GM19372 (cell line): Measurements from ENCODE around the gene KCNQ4.

Experiments
- ATAC-seq: cut with Tn5 transposase; IDR thresholded peaks from one replicate; pipeline ENCODE4 v1.9.1; 2021; ENCODE audit warnings: mild to moderate bottlenecking, low read depth, moderate library complexity; ENCODE audit not compliant: unreplicated experiment

Gene KCNQ4

DNA sequence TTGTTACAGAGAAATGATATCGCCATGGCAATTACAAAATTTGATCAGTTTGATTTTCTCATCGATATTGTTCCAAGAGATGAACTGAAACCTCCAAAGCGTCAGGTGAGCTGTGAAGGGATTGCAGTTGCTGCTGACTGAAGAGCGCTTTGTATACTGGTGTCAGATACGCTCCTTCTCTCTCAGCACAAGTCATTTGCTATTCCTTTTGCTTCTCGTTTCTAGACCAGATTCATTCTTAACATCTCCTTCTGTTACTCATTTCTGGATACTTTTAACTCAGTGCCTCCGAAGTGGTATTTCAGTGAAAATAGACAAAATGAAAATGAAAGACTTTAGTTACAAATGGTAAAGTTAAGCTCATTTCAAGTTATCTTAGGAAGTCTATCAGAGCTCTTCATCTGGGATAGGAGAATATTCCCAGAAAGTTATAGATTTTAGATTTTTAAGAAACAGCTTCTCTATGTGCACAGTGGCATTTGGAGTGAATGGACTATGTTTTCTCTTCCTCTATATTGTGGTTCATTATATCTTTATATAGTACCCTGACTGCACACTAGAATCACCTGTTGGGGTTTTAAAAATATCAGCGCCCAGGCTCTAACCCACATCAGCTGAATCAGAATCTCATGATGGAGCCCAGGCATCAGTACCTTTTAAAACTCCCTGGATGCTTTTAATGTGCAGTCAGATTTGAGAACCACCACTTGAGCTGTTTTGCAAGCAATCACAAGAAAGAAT lies 30.3 kb upstream of the KCNQ4 start:
- ATAC-seq = no peak

GRCh38 chr1:40754201-40754600 lies 29.4 kb upstream of the KCNQ4 start:
- ATAC-seq = no peak

GRCh38 chr1:40755067-40755466 lies 28.5 kb upstream of the KCNQ4 start:
- no peak for ATAC-seq

GRCh38 chr1:40756523-40756922 lies 27.1 kb upstream of the KCNQ4 start:
- ATAC-seq = no peak

DNA sequence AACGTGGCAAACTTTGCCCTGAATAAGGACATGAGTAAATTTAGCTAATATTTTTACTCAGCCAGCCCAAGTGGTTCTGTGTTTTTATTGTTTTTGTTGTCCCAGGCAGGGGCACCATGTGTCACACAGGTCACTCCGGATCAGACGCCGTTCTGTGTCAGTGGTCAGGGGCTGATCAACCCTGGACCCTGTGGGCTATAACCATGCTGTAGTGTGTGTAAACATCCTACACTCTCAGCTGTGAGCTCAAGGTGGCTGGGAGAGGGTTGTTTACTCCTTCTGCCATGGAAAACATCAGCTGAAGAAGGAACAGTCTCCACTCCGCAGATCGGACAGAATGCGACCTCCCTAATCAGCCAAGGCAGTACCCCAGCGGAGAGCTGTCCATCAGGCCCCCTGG lies 26.5 kb upstream of the KCNQ4 start:
- ATAC-seq = no peak

GRCh38 chr1:40758004-40758403 lies 25.6 kb upstream of the KCNQ4 start:
- ATAC-seq = no peak

DNA sequence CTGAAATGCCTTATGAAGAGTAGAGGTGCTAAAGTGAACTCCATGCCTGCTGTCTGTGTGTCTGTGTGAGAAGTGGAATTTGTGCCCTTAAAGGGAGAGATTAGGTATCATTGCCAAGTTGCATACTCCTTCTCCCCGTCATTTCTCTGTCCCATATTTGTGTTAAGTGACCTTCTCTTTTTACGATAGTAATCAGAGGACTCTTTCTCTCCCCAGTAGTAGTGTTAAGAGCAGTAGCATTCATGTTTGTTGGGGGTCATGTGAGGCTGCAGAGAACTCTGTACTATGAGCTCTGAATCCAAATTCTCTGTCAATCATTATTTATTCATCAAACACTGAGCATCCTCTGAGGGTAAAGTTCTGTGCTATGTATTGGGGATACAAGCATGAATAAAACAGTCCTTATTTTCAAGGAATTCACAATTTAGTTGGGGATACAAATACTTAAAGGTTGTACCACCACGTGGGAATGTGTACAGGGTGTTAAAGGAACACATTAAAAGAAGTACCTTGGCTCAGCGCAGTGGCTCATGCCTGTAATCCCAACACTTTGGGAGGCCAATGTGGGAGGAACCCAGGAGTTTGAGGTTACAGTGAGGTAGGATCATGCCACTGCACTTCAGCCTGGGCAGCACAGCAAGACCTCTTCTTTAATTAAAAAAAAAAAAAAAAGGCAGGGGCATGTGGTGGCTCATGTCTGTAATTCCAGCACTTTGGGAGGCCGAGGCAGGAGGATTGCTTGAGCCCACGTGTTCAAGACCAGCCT lies 24.8 kb upstream of the KCNQ4 start:
- no peak for ATAC-seq

GRCh38 chr1:40760984-40761383 lies 22.6 kb upstream of the KCNQ4 start:
- ATAC-seq = no peak

GRCh38 chr1:40762144-40762923 lies 21.3 kb upstream of the KCNQ4 start:
- no peak for ATAC-seq

- ATAC-seq = no peak
Measured at GRCh38 chr1:40763742-40764532, 19.6 kb upstream of the KCNQ4 start.

DNA sequence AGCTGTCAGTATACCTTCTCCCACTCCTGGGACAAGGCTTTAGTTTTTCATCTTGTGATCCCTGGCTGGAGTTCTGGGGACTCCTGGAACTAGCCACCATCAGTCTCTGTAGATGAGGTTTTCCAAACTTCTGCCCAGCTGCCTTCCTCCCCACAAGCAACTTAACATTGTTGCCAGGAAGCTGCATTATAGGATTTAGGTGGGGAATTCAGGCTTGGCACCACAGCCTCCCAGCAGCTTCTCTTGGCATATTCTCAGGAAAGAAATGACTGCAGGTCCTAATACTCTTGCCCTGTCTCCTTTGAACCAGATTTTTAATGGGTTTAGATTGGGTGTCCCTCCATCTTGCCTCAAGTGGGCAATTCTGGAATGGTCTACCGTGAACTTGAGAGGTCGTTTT lies 18.6 kb upstream of the KCNQ4 start:
- no peak for ATAC-seq

DNA sequence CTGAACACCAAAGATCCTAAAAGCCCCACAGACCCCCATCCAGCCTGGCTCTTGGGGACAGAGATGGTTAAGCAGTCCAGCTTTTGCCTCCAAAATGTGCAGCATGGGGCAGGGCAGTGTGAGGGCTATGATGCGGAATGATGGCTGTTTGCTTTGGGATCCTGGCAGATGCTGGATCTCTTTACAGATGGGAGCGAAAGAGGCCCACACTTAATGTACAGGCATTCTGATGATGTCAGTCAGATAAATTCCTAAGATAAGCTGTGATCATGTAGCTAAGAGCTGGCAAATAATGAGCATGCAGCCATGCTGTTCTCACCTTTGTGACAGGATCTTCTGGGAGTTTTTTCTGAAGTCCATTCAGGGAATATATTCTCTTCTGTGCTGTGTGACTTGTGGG lies 17.6 kb upstream of the KCNQ4 start:
- no peak for ATAC-seq

- ATAC-seq = no peak
Measured at GRCh38 chr1:40766560-40766959, 17.0 kb upstream of the KCNQ4 start.

GRCh38 chr1:40768146-40768990 lies 15.2 kb upstream of the KCNQ4 start:
- ATAC-seq = no peak

DNA sequence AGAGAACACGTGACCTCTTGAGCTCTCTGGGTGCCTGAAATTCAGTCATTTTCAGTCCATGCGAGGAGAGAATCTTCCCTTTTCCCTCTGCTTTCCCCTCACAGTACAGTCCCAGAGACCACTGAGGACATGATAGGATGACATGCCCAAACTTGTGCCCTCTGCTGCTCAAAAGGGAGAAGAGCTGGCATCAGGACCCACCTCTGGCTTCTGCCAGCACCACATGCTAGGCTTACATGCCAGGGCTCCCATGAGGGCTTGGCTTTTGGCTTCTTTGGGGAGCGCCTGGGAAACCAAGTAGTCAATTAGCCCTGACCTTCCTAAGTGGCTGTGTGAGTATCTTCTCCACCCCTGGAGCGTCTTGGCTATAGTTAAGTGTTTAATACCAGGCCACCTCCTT lies 13.8 kb upstream of the KCNQ4 start:
- no peak for ATAC-seq

DNA sequence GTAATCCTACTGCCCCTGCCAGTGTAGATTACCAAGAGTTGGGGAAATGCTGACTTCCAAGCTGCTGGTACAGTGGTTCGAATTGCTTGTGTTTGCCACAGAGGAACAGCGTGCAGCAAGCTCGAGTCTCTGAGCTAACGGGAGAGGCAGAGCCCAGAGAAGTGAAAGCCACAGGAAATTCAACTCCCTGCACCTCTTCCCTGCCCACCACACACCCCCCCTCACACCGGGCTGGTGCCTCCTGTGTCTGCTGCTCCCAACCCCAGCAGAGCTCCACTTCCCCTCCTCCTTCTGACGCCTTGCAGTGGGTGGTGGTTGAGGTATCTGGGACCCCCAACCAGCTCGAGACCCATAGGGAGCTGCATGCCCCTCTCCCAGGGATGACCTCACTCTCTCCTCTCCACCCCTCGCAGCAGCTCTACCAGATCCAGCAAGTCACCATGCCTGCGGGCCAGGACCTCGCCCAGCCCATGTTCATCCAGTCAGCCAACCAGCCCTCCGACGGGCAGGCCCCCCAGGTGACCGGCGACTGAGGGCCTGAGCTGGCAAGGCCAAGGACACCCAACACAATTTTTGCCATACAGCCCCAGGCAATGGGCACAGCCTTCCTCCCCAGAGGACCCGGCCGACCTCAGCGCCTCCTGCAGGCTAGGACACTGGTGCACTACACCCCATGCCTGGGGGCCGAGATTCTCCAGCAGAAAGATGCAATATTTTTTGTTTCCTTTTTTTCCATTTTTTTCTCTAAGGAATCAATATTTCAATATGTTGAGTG lies 13.1 kb upstream of the KCNQ4 start:
- no peak for ATAC-seq

DNA sequence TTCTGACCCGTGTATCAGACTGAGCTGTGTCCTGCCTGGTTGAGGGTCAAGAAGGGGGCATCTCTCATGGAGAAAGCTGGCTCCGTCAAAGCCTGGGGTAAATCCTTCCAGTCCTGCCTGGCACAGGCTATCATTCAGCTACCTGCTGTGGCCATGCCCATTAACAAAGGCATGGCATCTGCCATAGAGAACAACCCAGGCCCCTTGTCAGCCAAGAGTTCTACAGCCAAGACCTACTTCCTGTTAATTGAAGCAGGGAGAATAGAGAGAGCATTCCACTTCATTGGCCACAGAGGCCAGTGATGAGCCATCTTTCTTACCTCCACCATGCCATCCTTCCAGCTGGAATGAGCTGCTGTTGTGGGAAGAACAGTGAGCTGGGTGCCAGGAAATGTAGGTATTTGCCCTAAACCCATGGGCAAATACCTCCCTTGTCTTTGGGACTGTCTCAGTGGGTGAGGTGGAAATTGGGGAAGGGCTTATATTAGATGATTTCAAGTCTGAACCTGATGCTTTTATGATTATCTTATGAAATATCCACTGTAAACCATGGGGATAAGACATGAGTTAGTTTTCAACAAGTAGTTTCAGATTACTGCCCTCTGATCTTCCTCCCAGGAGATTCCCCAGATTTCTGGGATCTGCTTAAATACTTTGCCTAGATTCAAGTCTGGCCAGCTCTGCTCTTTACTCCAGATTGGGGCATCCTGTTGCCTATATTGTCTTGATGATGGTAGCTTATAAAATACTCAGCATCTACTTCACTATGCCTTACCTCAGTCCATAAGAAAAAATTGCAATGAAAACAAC lies 11.2 kb upstream of the KCNQ4 start:
- ATAC-seq = no peak

DNA sequence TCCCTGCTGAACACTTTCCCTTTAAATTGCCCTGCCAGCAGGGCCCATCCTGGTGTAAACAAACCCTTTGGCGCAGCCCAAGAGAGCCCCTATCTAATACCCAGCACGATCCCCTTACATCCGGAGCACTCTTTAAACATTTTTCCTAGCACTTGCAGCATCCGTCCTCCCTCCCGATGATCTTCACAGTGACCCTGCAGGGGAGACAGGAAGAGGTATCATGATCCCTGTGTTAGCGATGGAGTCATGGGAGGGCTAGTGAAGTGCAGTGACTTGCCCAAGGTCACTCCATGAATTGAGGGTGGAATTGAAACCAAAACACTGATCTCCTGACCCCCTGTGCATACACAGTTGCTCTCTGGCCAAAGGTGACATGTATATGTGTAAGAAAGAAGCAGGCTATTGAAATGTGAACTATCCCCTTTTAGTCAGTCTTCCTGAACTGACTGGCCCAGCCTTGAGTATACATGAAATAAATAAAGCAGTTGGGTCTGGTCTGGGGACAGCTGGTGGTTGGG lies 9.8 kb upstream of the KCNQ4 start:
- ATAC-seq = no peak
